HG02678 (cell line): ENCODE data around the gene PDSS2.
"Not testable (repeated sequence)": the region's sequence is repeated elsewhere in the genome, so short reads cannot be mapped to it uniquely, and the experiment has no call there.

ENCODE experiments used
- ATAC-seq: cut with Tn5 transposase; IDR thresholded peaks from one replicate; pipeline ENCODE4 v1.9.1; 2021; ENCODE audit warnings: mild to moderate bottlenecking, moderate library complexity; ENCODE audit not compliant: unreplicated experiment

The PDSS2 gene

DNA sequence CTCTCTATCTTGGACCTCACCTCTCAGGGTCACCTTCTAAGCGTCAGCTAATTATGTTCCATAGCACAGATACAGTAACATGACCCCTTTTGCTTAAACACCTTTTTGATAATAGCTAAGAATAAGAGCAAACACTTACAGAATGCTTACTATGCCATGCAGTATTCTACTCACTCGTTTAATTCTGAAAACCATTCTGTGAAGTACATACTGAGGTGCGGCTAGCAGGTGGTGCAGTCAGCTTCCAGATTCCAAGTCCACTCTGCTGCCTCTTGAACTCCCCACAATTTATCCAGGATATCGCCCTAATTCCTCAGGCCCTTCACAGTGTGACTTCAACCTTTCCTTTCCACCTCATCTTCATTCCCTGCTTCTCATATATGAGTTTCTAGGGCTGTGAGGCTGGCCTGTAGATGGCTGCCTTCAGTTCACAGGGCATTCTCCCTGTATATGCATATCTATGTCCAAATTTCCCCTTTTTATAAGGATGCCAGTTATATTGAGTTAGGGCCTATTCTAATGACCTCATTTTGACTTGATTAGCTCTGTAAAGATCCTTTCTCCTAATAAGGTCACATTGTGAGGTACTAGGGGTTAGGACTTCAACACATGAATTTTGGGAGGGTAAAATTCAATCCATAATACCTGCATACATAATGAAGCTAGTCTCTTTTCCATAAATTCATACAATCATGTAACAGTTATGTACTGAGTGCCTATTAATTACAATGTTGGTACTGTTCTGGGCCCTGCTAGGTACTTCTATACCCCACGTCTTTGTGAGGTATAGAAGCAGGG lies 130.1 kb downstream of the PDSS2 start:
- ATAC-seq = no peak

- no peak for ATAC-seq
Observed at GRCh38 chr6:107328081-107328480, 131.3 kb downstream of the PDSS2 start.

DNA sequence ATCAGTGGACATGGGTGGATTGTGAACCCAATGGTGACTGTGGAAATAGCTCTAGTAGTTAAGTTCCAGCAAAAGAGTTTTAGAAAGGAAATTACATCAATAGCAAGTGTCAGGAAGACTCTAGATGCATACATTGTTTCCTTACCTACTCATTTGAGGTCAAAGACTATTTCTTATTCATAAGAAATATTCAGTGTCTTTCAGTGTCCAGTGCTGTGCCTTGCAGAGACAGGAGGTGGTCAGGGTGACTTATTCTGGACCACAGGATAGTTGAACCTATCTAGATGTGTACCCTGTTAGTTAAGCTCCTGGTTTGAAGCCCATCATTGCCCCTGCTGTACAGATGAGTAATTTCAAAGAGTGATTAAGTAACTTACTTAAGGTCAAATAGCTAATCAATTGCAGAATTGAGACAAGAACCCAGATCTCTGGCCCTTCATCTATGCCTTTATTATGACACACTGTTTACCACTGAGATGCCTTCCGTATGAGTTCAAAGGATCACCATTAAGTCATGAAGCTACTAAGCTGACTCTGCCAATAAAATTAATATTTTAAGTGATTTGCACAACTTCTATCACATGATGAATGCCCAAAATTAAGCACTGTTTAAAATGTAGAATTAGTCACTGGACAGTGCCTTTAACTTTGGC lies 136.1 kb downstream of the PDSS2 start:
- no peak for ATAC-seq

DNA sequence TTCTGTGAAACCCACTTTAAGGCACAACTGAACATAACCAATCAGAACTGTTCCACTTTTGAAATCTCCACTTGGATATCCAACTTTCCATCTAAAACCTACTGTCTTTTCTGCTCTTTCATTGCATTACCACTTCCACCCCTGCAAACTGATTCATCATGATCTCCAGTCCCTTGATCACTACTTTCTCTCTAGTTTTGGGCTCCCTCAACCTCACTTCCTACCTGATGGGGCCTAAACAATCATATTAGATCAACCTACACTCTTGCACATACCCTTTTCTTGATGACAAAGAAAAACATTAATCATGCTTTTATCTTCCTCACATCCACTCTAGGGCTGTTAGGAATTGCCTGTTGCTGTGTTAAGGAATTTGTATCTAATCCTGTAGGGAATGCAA lies 137.6 kb downstream of the PDSS2 start:
- ATAC-seq = no peak

- no peak for ATAC-seq
Observed at GRCh38 chr6:107319906-107320530, 139.3 kb downstream of the PDSS2 start.

- ATAC-seq = peak; percentile 87
Observed at GRCh38 chr6:107318100-107318736, 141.1 kb downstream of the PDSS2 start.

- ATAC-seq = no peak
Observed at GRCh38 chr6:107315114-107315513, 144.2 kb downstream of the PDSS2 start.

DNA sequence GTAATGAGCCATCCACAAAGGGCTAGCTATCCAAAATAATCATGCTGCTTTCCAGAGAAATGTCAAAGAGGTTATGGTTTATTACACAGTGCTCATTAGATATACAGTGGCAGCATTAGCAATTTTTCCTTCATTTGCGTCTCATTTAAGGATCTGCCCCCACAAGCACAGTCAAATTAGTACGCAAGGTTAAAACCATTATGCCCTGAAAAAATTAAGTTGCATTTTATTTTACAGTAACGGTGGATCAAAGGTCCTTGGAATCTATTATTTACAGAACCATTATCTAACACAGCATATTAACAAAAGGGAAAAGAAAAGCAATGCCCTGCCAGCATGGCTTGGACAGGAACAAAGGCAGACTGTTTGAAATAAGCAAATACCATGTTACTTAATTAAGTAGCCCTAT lies 144.8 kb downstream of the PDSS2 start:
- ATAC-seq = no peak

GRCh38 chr6:107313776-107314175 lies 145.6 kb downstream of the PDSS2 start:
- no peak for ATAC-seq

DNA sequence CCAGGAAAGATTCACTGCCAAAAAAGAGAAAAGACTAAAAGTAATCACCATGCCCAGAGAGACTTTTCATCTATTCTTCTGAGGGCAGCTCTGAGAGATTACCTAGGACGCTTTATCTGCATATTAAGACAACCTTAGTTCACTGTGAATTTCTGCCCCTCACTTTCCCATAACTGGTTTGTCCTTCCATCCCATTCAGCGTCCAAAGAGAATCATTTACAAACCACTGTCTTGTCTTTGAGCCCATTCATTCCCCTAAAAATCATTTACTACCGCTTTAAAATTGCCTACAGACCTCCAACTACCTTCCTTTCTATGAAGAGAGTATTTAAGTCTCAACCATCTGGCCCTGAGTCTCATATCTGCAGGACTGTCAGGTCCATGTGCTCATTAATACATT lies 149.0 kb downstream of the PDSS2 start:
- no peak for ATAC-seq

DNA sequence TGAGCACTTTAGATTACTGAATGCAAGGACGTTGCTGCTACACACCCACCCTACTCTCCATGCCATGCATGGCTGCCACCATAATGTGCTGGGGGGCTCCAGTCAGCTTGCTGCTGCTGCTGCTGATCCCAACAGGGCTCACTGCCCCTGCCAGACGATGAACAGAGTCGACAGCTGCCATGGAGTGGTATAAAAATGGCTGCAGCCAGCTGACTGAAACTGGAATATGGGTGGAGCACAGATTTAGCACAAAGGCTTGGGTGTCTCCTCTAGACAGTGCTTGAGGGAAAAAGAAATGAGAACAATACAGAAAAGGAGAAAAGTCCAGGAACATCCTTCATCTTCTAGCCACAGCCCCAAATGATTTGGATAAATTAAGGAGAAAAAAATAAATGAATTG lies 150.7 kb downstream of the PDSS2 start:
- ATAC-seq = no peak

GRCh38 chr6:107305994-107306393 lies 153.4 kb downstream of the PDSS2 start:
- not testable (repeated sequence) for ATAC-seq

- ATAC-seq = no peak
Observed at GRCh38 chr6:107305391-107305790, 154.0 kb downstream of the PDSS2 start.

DNA sequence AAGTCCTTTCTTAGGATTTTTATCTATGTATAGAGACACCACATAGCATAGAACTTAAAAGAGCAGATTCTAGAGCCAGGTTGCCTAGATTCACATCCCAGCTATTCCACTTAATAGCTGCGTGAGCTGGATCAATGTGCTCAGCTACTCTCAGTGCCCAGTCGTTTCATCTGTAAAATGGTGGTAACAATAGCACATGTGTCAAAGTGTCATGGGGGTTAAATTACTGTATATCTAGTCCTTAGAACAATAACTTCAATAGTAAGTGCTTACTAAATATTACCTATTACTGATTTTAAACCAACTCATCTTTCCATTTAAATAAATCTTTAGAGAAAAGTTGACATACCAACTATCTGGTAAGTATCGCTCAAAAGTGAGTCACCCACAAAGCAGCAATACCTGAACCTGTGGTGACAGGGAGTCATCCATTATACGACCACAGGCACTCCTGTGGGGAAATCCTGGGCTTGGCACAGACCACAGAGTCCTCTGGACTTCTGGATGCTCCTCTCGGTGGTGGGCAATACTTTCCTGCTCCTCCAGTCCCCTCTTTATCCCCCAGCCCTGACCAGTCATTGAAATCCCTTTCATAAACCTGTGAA lies 154.8 kb downstream of the PDSS2 start:
- no peak for ATAC-seq

DNA sequence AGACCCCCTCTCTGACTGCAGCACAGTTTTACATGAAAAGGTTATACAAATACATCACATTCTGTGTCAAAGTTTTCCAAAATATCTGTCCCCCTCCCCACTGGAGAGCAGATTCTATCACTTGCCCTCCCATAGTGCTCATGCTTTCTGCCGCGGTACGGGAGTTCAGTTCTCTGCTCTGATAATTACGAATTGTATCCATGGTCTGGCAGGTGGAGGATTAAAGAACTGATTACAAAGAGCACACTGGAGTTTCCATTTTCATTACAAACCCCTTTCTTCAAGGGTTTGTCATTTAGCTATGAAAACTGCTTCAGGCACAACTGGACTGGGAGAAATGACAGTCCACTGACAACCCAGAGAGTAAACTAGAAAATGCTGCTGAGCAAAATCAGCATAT lies 166.0 kb downstream of the PDSS2 start:
- ATAC-seq = no peak

DNA sequence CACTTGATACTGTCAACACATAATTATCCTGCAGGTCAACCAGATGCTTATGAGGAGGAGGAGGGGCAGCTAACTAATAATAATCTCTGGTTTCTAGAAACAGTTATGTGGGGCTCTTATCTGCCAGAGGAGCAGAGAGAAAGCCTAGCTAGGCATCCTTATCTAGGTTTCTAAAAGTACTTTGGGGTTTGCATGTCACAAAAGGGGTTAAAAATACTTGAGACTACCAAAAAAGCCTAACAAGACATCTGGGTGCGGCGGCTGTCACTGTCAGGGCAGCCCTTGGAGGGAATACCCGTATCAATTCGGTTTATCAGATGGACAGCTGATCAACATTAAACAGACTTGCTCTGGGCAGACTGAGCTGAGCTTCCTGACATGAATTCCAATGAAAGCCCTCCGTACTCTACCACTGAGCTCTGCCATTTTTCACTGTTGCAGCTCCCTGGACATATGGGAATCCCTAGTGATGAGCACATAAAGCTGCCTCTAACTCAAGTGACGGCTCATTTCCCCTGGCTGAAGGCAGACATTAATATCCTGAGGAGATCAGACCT lies 166.6 kb downstream of the PDSS2 start:
- ATAC-seq = no peak

- no peak for ATAC-seq
Observed at GRCh38 chr6:107290491-107290890, 168.9 kb downstream of the PDSS2 start.

DNA sequence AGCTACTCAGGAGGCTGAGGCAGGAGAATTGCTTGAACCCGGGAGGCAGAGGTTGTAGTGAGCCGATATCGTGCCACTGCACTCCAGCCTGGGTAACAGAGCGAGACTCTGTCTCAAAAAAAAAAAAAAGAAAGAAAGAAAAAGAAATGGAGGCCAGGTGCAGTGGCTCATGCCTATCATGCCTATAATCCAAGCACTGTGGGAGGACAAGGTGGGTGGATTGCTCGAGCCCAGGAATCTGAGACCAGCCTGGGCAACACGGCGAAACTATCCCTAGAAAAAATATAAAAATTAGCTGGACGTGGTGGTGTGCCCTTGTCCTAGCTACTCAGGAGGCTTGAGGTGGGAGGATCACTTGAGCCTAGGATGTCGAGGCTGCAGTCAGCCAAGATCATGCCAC lies 170.1 kb downstream of the PDSS2 start:
- ATAC-seq = not testable (repeated sequence)

GRCh38 chr6:107285683-107286082 lies 173.7 kb downstream of the PDSS2 start:
- ATAC-seq = not testable (repeated sequence)

GRCh38 chr6:107284805-107285204 lies 174.6 kb downstream of the PDSS2 start:
- no peak for ATAC-seq

- no peak for ATAC-seq
Observed at GRCh38 chr6:107280791-107281190, 178.6 kb downstream of the PDSS2 start.
